ENCODE measurements around the gene PM20D2. TPM values are rescaled to one million over a fixed set of nuclear protein-coding genes. Genes with fewer than 3 reads are reported as not detected.

The PM20D2 gene
- total and polyA plus RNA-seq, 2 of the 13 experiments (the other 11 are each of a cell fraction or from before 2014, with no cell fraction given), result 13.3 to 26.3 TPM

GRCh38 chr6:89145956-89146717, at the start of gene PM20D2 (continued):
- TF ChIP-seq GMEB2 (CRISPR knock-in tag; IDR thresholded peaks at IDR 0.05; ENCODE audit: low read depth) (no peak), KLF15 (CRISPR knock-in tag; IDR thresholded peaks at IDR 0.05; ENCODE audit: borderline replicate concordance) (peak; percentile 70; the same call in 1 of the 2 replicates), SNAPC2 (CRISPR knock-in tag; IDR thresholded peaks at IDR 0.05) (peak; percentile 53; the same call in 1 of the 2 replicates), ZNF12 (CRISPR knock-in tag; IDR thresholded peaks at IDR 0.05) (0 out of 2 replicates have a peak, but pooled peaks have one; percentile 11), PAXIP1 (CRISPR knock-in tag; conservative IDR thresholded peaks at IDR 0.05) (peak; percentile 31), ZSCAN5A (CRISPR knock-in tag; IDR thresholded peaks at IDR 0.05; ENCODE audit: borderline replicate concordance) (no peak), ZNF790 (CRISPR knock-in tag; IDR thresholded peaks at IDR 0.05; ENCODE audit: borderline replicate concordance) (no peak; the same call in 1 of the 2 replicates), ZNF746 (CRISPR knock-in tag; IDR thresholded peaks at IDR 0.05) (no peak), FOXK1 (CRISPR knock-in tag; IDR thresholded peaks at IDR 0.05; ENCODE audit: borderline replicate concordance, low read depth) (peak; percentile 54; the same call in 1 of the 2 replicates), ZSCAN30 (CRISPR knock-in tag; IDR thresholded peaks at IDR 0.05) (0 out of 2 replicates have a peak, but pooled peaks have one; percentile 40), LRRFIP1 (CRISPR knock-in tag; conservative IDR thresholded peaks at IDR 0.05) (no peak), ZNF761 (CRISPR knock-in tag; conservative IDR thresholded peaks at IDR 0.05) (peak; percentile 95), SAP130 (CRISPR knock-in tag; IDR thresholded peaks at IDR 0.05; ENCODE audit: low read depth) (peak; percentile 75), ZNF800 (CRISPR knock-in tag; IDR thresholded peaks at IDR 0.05) (peak; percentile 91; the same call in 1 of the 2 replicates), ZNF839 (CRISPR knock-in tag; IDR thresholded peaks at IDR 0.05; ENCODE audit: borderline replicate concordance) (0 out of 2 replicates have a peak, but pooled peaks have one; percentile 53)

Measured in HepG2 (cell line).